Measurements from ENCODE around the gene IMPA2. TPM values are rescaled to one million over a fixed set of nuclear protein-coding genes. Genes with fewer than 3 reads are reported as not detected.

IMPA2 gene
- total RNA-seq, 1 experiment from 2014 or later, result 79.9 TPM

DNA sequence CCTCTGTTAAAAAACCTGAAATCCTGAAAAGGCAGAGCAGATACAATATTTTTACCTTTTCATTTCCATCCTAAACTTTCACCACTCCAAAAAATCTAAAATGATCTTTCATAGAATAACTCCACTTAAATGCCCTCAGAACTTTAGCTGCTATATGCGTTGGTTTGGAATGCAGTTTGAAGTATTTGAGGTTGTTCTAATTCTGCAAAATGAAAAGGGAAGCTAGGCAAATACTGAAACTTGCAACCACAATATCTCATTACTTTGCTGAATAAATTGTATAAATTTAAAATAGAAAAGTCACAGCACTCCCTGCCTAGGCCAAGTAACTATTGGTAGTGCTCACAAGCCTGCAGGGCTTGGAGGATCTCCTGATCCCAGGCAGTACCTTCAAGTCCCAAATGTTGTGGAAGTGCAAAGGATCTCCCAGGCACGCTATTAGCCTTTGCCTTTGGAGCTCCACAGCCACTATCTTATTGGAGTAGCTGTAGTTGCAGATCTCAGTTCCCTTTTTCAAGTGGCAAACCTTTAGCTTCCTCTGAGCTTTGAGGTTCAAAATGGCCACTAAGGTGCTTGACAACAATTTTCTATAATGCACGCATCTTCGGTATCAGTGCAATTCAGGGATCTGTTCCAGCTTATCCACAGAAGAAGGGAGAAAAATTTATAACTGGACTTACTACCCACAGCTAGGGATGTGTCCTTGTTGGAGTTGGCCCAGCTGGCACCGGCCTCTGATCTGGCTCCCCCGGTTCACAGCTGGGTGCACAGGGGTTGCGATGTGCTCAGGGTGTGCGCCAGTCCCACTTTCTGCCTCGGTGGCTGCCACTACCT, 68.9 kb downstream of the IMPA2 start:
- POLR2A ChIA-PET, result no interaction called here
- intact Hi-C loops (cut with micrococcal nuclease; ENCODE audit: unreplicated experiment), result no loop called here
- peaks cover 23% of the 10 kb centered on the region for H3K27me3 Mint-ChIP-seq (ENCODE audit: insufficient read depth, unreplicated experiment)
- TF ChIP-seq, protein P1, sequence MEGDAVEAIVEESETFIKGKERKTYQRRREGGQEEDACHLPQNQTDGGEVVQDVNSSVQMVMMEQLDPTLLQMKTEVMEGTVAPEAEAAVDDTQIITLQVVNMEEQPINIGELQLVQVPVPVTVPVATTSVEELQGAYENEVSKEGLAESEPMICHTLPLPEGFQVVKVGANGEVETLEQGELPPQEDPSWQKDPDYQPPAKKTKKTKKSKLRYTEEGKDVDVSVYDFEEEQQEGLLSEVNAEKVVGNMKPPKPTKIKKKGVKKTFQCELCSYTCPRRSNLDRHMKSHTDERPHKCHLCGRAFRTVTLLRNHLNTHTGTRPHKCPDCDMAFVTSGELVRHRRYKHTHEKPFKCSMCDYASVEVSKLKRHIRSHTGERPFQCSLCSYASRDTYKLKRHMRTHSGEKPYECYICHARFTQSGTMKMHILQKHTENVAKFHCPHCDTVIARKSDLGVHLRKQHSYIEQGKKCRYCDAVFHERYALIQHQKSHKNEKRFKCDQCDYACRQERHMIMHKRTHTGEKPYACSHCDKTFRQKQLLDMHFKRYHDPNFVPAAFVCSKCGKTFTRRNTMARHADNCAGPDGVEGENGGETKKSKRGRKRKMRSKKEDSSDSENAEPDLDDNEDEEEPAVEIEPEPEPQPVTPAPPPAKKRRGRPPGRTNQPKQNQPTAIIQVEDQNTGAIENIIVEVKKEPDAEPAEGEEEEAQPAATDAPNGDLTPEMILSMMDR (IDR thresholded peaks at IDR 0.05; ENCODE audit: insufficient read depth in 1 of 2, low read depth in 1 of 2, low read length in 1 of 2, severe bottlenecking in 1 of 2, unreplicated experiment in 1 of 2), result no peak
- no peak overlapping the region for H3K4me3 Mint-ChIP-seq (ENCODE audit: unreplicated experiment)
- no peaks in the 10 kb centered on the region for H3K27me3 ChIP-seq (replicated peaks; ENCODE audit: control insufficient read depth, insufficient read depth, low read length)
- CTCF ChIA-PET, result interaction anchor here (0.5 to 1.3 kb wide), 2 partner anchors 19 to 32 kb away, joined by 4 to 5 read pairs; no protein-coding TSS in a partner anchor
- DNase-seq, result no peak
- H3K36me3 Mint-ChIP-seq (ENCODE audit: insufficient read depth, unreplicated experiment), result no peaks in the 10 kb centered on the region
- H3K4me3 ChIP-seq (ENCODE audit: low read depth, low read length), result no peak overlapping the region
- BruUV-seq (replicated peaks), result no TSS peak
- no peaks in the 10 kb centered on the region for H3K9me3 ChIP-seq
- no peaks in the 10 kb centered on the region for H3K4me1 ChIP-seq
- H3K4me1 Mint-ChIP-seq (ENCODE audit: low read depth, unreplicated experiment), result no peaks in the 10 kb centered on the region
- no peaks in the 10 kb centered on the region for H3K9me3 Mint-ChIP-seq (ENCODE audit: unreplicated experiment)
- no peak overlapping the region for H3K27ac Mint-ChIP-seq (ENCODE audit: unreplicated experiment)
- no peaks in the 10 kb centered on the region for H3K36me3 ChIP-seq (ENCODE audit: control insufficient read depth, insufficient read depth, low read length)

DNA sequence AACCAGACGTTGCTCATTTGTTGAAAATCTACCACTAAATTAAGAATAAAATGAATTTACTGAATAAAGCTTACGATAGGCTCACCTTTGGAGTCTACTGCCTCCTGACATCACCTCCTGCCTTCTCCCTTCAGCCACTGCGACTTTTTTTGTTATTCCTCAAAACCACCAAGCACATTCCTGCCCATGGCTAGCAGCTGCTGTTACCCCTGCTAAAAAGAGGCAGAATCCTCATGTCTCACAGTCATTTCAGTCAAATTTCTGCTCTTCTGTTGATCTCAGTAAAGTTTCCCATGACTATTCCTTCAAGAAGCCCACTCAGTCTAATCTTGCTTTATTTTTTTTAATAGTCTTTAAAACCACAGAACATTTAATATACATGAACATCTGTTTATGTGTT, 71.6 kb downstream of the IMPA2 start:
- H3K9me3 Mint-ChIP-seq (ENCODE audit: unreplicated experiment), result no peaks in the 10 kb centered on the region
- H3K9me3 ChIP-seq, result no peaks in the 10 kb centered on the region
- TF ChIP-seq, protein P1 (IDR thresholded peaks at IDR 0.05; ENCODE audit: insufficient read depth in 1 of 2, low read depth in 1 of 2, low read length in 1 of 2, severe bottlenecking in 1 of 2, unreplicated experiment in 1 of 2), result no peak
- no peak overlapping the region for H3K27ac Mint-ChIP-seq (ENCODE audit: unreplicated experiment)
- no peaks in the 10 kb centered on the region for H3K4me1 ChIP-seq
- H3K36me3 ChIP-seq (ENCODE audit: control insufficient read depth, insufficient read depth, low read length), result no peaks in the 10 kb centered on the region
- DNase-seq, result no peak
- intact Hi-C loops (cut with micrococcal nuclease; ENCODE audit: unreplicated experiment), result no loop called here
- H3K4me3 Mint-ChIP-seq (ENCODE audit: unreplicated experiment), result no peak overlapping the region
- no peak overlapping the region for H3K4me3 ChIP-seq (ENCODE audit: low read depth, low read length)
- H3K27me3 Mint-ChIP-seq (ENCODE audit: insufficient read depth, unreplicated experiment), result peaks cover 23% of the 10 kb centered on the region
- no TSS peak for BruUV-seq (replicated peaks)
- no peaks in the 10 kb centered on the region for H3K4me1 Mint-ChIP-seq (ENCODE audit: low read depth, unreplicated experiment)
- H3K27me3 ChIP-seq (replicated peaks; ENCODE audit: control insufficient read depth, insufficient read depth, low read length), result no peaks in the 10 kb centered on the region
- CTCF ChIA-PET, result no interaction called here
- H3K36me3 Mint-ChIP-seq (ENCODE audit: insufficient read depth, unreplicated experiment), result no peaks in the 10 kb centered on the region
- POLR2A ChIA-PET, result no interaction called here

DNA sequence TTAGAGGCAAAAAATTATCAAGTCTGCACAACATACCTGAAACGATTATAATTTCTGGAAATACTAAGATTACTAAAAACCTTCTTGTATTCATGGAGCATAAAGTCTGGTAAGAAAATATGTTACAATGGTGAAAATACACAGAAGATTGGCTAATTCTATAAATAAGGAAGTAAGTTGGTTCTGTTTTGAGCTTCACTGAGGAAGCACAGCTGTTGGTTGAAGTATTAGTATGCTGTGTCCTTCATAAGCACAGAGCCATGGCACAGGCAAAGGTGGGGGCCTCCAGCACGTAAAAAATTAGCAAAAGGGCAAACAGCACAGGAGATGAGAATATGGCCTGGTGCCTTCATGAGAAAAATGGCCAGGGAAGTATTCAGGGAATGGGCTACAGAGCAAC, 72.0 kb downstream of the IMPA2 start:
- no peak overlapping the region for H3K27ac Mint-ChIP-seq (ENCODE audit: unreplicated experiment)
- no peaks in the 10 kb centered on the region for H3K36me3 Mint-ChIP-seq (ENCODE audit: insufficient read depth, unreplicated experiment)
- Histone ChIP-seq H3K27me3 (replicated peaks; ENCODE audit: control insufficient read depth, insufficient read depth, low read length) (no peaks in the 10 kb centered on the region), H3K4me1 (no peaks in the 10 kb centered on the region), H3K9me3 (no peaks in the 10 kb centered on the region), H3K36me3 (ENCODE audit: control insufficient read depth, insufficient read depth, low read length) (no peaks in the 10 kb centered on the region), H3K4me3 (ENCODE audit: low read depth, low read length) (no peak overlapping the region)
- no peaks in the 10 kb centered on the region for H3K4me1 Mint-ChIP-seq (ENCODE audit: low read depth, unreplicated experiment)
- TF ChIP-seq, protein P1 (IDR thresholded peaks at IDR 0.05; ENCODE audit: insufficient read depth in 1 of 2, low read depth in 1 of 2, low read length in 1 of 2, severe bottlenecking in 1 of 2, unreplicated experiment in 1 of 2), result no peak
- intact Hi-C loops (cut with micrococcal nuclease; ENCODE audit: unreplicated experiment), result no loop called here
- no peak for DNase-seq
- POLR2A ChIA-PET, result no interaction called here
- CTCF ChIA-PET, result no interaction called here
- no peak overlapping the region for H3K4me3 Mint-ChIP-seq (ENCODE audit: unreplicated experiment)
- peaks cover 23% of the 10 kb centered on the region for H3K27me3 Mint-ChIP-seq (ENCODE audit: insufficient read depth, unreplicated experiment)
- BruUV-seq (replicated peaks), result no TSS peak
- H3K9me3 Mint-ChIP-seq (ENCODE audit: unreplicated experiment), result no peaks in the 10 kb centered on the region

Measured in Caco-2 (cell line).